Sciatic nerve (tissue), 2 donors: ENCODE measurements around the gene TMEM132A. TPM values are rescaled to one million over a fixed set of nuclear protein-coding genes. Genes with fewer than 3 reads are reported as not detected.
"Not testable (repeated sequence)": the region's sequence is repeated elsewhere in the genome, so short reads cannot be mapped to it uniquely, and the experiment has no call there.

Experiments
- ATAC-seq: fragments of 200-7000 bp; cut with Tn5 transposase; one replicate; pipeline ENCODE4 v1.9.1; 2020; ENCODE audit warnings: mild to moderate bottlenecking, moderate library complexity
- DNase-seq: peaks from one replicate; pipeline ENCODE4 v3.0.0-alpha.2; 2020; ENCODE audit warnings: low spot score
- intact Hi-C: fragments of 100-400 bp; cut with DNase I; formaldehyde crosslinking; loops from one replicate; pipeline ENCODE4 v1.14.2; 2022
- total RNA-seq: library from RNA; stranded (reverse); fragmentation: NEBNext Ultra II Directional; extraction: Animal tissue kit (Norgen Biotek cat#: 25700); gene quantifications from one replicate; pipeline ENCODE4 v1.2.1, GENCODE V29; 2021
- donor health status: DM: no; HTN: no; CAD: no.
- donor health status: DM: no; HTN: no; CAD: no.

TMEM132A gene
- total RNA-seq, 1 donor from 2014 or later, result 34.2 TPM

GRCh38 chr11:60900673-60901404, 23.4 kb upstream of the TMEM132A start:
- ATAC-seq (no peak), DNase-seq (no peak)
- intact Hi-C loops, result no loop called here

GRCh38 chr11:60902625-60903024, 21.6 kb upstream of the TMEM132A start:
- no peak for ATAC-seq
- no peak for DNase-seq
- intact Hi-C loops, result no loop called here

- intact Hi-C loops, result no loop called here
- no peak for ATAC-seq
- no peak for DNase-seq
Measured at GRCh38 chr11:60905047-60905446, 19.2 kb upstream of the TMEM132A start.

- intact Hi-C loops, result no loop called here
- DNase-seq (no peak), ATAC-seq (no peak)
Measured at GRCh38 chr11:60905551-60906113, 18.6 kb upstream of the TMEM132A start.

GRCh38 chr11:60906132-60906972, 17.9 kb upstream of the TMEM132A start, which contains the start of gene PRPF19:
PRPF19 (minus strand) TSS chr11:60906585; CDS start chr11:60906382, 203 bp downstream.
- peak; percentile 99 for ATAC-seq
- intact Hi-C loops, result no loop called here

GRCh38 chr11:60908803-60909202, 15.5 kb upstream of the TMEM132A start:
- DNase-seq (no peak), ATAC-seq (no peak)
- intact Hi-C loops, result no loop called here

More at GRCh38 chr11:60906132-60906972, 17.9 kb upstream of the TMEM132A start, which contains the start of gene PRPF19:
- DNase-seq, result peak; percentile 99

- DNase-seq, ATAC-seq, intact Hi-C loops: not testable (repeated sequence)
Measured at GRCh38 chr11:60909680-60910280, 14.5 kb upstream of the TMEM132A start.

- DNase-seq, result no peak
- ATAC-seq, result no peak
- intact Hi-C loops, result no loop called here
Measured at GRCh38 chr11:60910281-60910687, 14.0 kb upstream of the TMEM132A start.

GRCh38 chr11:60910711-60911380, 13.4 kb upstream of the TMEM132A start:
- intact Hi-C loops, result no loop called here
- DNase-seq (no peak), ATAC-seq (no peak)

GRCh38 chr11:60912223-60912850, 11.9 kb upstream of the TMEM132A start:
- intact Hi-C loops, result no loop called here
- no peak for DNase-seq
- no peak for ATAC-seq

- intact Hi-C loops, result no loop called here
- DNase-seq (no peak), ATAC-seq (no peak)
Measured at GRCh38 chr11:60912851-60913528, 11.3 kb upstream of the TMEM132A start.

- DNase-seq (peak; percentile 93), ATAC-seq (peak; percentile 94)
- intact Hi-C loops, result no loop called here
Measured at GRCh38 chr11:60913793-60914632, 10.2 kb upstream of the TMEM132A start, which contains the start of gene TMEM109. TMEM109 (plus strand) TSS chr11:60914158; CDS start chr11:60919694, 5,536 bp downstream.

- ATAC-seq, result peak; percentile 38
- intact Hi-C loops, result loop anchor here (5.0 kb wide), 1 partner anchor 1753 kb away; the partner anchor contains the start of genes C11orf98 and CSKMT
- DNase-seq, result no peak
Measured at GRCh38 chr11:60914633-60915247, 9.5 kb upstream of the TMEM132A start.

GRCh38 chr11:60915248-60915914, 8.9 kb upstream of the TMEM132A start:
- DNase-seq, result no peak

GRCh38 chr11:60916669-60917206, 7.5 kb upstream of the TMEM132A start:
- ATAC-seq (no peak), DNase-seq (no peak)
- intact Hi-C loops, result loop anchor here (5.0 kb wide), 1 partner anchor 1751 kb away; the partner anchor contains the start of genes C11orf98 and CSKMT

More at GRCh38 chr11:60915248-60915914, 8.9 kb upstream of the TMEM132A start:
- intact Hi-C loops, result loop anchor here (5.0 kb wide), 1 partner anchor 1752 kb away; the partner anchor contains the start of genes C11orf98 and CSKMT
- peak; percentile 51 for ATAC-seq
